H1 (cell line): ENCODE results near the gene RNF215. TPM values are rescaled to one million over a fixed set of nuclear protein-coding genes. Genes with fewer than 3 reads are reported as not detected.

Source experiments
- CTCF ChIA-PET: fragments of 300-600 bp; sonication (Branson Sonifier 250); formaldehyde crosslinking; loops from one replicate; lab custom pipeline; 2021; ENCODE audit not compliant: partially characterized antibody; lab: Charles Lee
- POLR2A ChIA-PET: fragments of 300-600 bp; sonication (Branson Sonifier 250); formaldehyde crosslinking; loops from one replicate; lab custom pipeline; 2021; ENCODE audit warnings: inconsistent platforms; ENCODE audit not compliant: partially characterized antibody; lab: Charles Lee
- DNase-seq, 2 experiments: peaks; one replicate each; pipeline versions ENCODE4 v3.0.0 to v3.0.0-alpha.2; 2010 to 2022; ENCODE audit warnings: low spot score in 2 of 2, low read depth in 1 of 2, mixed read lengths in 1 of 2
- FAIRE-seq: peaks from 2 replicates; lab custom pipeline; 2011; peaks lifted over from hg19 to GRCh38; lab: Jason Lieb, UNC
- H2AFZ ChIP-seq: 2 replicates; pipeline ENCODE4 v1.8.1; 2012; ENCODE audit warnings: low read length, inconsistent platforms
- H2AK5ac ChIP-seq: 2 replicates; pipeline ENCODE4 v1.6.1; 2013; ENCODE audit warnings: low read depth, low read length
- H2BK120ac ChIP-seq: replicated peaks from 2 replicates; pipeline ENCODE3; 2013; ENCODE audit warnings: low read depth, low read length, inconsistent platforms
- H2BK12ac ChIP-seq: 2 replicates; pipeline ENCODE4 v1.6.1; 2013; ENCODE audit warnings: low read depth, low read length
- H2BK15ac ChIP-seq: 2 replicates; pipeline ENCODE4 v1.6.1; 2013; ENCODE audit warnings: low read length
- H2BK20ac ChIP-seq: 2 replicates; pipeline ENCODE4 v1.6.1; 2013; ENCODE audit warnings: low read length
- H2BK5ac ChIP-seq: 2 replicates; pipeline ENCODE4 v1.6.1; 2013; ENCODE audit warnings: low read depth, low read length
- H3K14ac ChIP-seq: 2 replicates; pipeline ENCODE4 v1.6.1; 2013; ENCODE audit warnings: inconsistent platforms; ENCODE audit not compliant: insufficient read length
- H3K18ac ChIP-seq: 2 replicates; pipeline ENCODE4 v1.6.1; 2013; ENCODE audit warnings: low read length; ENCODE audit errors: extremely low read depth
- H3K23ac ChIP-seq: 2 replicates; pipeline ENCODE4 v1.6.1; 2013; ENCODE audit warnings: inconsistent platforms; ENCODE audit not compliant: insufficient read length
- H3K23me2 ChIP-seq: 2 replicates; pipeline ENCODE4 v1.6.1; 2013; ENCODE audit warnings: low read depth, low read length
- H3K27ac ChIP-seq: 2 replicates; pipeline ENCODE4 v1.6.1; 2011; ENCODE audit warnings: low read depth, low read length, inconsistent platforms
- H3K27me3 ChIP-seq, 4 experiments: replicated peaks in 1 of 4; 1 replicate in 1 of 4; 2 replicates in 3 of 4; pipeline versions ENCODE4 v1.6.1 to v1.8.1; 2011 to 2013; ENCODE audit warnings: low read length in 3 of 4, mild to moderate bottlenecking in 3 of 4, inconsistent platforms in 2 of 4, mixed read lengths in 2 of 4, moderate library complexity in 1 of 4; ENCODE audit not compliant: control insufficient read depth in 3 of 4, insufficient read depth in 3 of 4; ENCODE audit errors: extremely low read depth in 1 of 4
- H3K36me3 ChIP-seq, 4 experiments: 2 replicates each; pipeline versions ENCODE4 v1.6.1 to v1.8.1; 2011 to 2013; ENCODE audit warnings: mild to moderate bottlenecking in 4 of 4, low read length in 3 of 4, moderate library complexity in 2 of 4, control low read depth in 1 of 4, inconsistent platforms in 1 of 4; ENCODE audit not compliant: insufficient read depth in 4 of 4, control insufficient read depth in 2 of 4
- H3K4ac ChIP-seq: replicated peaks from 2 replicates; pipeline ENCODE3; 2013; ENCODE audit warnings: low read length, low read depth, mixed read lengths, inconsistent platforms; ENCODE audit not compliant: insufficient read length
- H3K4me1 ChIP-seq, 4 experiments: replicated peaks in 1 of 4; 1 replicate in 1 of 4; 2 replicates in 3 of 4; pipeline versions ENCODE4 v1.6.1 to v1.8.1; 2011 to 2013; ENCODE audit warnings: low read length in 3 of 4, inconsistent platforms in 2 of 4, mixed read lengths in 1 of 4; ENCODE audit not compliant: insufficient read depth in 4 of 4, control insufficient read depth in 3 of 4
- H3K4me2 ChIP-seq, 2 experiments: 2 replicates each; pipeline versions ENCODE4 v1.6.1 to v1.8.1; 2011 to 2013; ENCODE audit warnings: low read depth in 2 of 2, low read length in 2 of 2, control low read depth in 1 of 2, inconsistent platforms in 1 of 2, mild to moderate bottlenecking in 1 of 2; ENCODE audit not compliant: insufficient read depth in 1 of 2
- H3K4me3 ChIP-seq, 4 experiments: fragments of 200-600, 300-600 bp in 1 of 4; sonication (generic), shearing (Covaris generic), sonication (Bioruptor Twin) in 1 of 4; 2 replicates each; pipeline versions ENCODE4 v1.5.1 to v1.8.1; 2011 to 2016; ENCODE audit warnings: low read length in 4 of 4, low read depth in 3 of 4, control low read depth in 2 of 4, inconsistent platforms in 2 of 4, mild to moderate bottlenecking in 2 of 4, mixed read lengths in 1 of 4, moderate library complexity in 1 of 4; ENCODE audit not compliant: insufficient read depth in 2 of 4; ENCODE audit errors: extremely low read depth in 1 of 4
- H3K56ac ChIP-seq: replicated peaks from 2 replicates; pipeline ENCODE3; 2013; ENCODE audit warnings: low read depth, mild to moderate bottlenecking, mixed read lengths, low read length, inconsistent platforms; ENCODE audit not compliant: insufficient read length
- H3K79me1 ChIP-seq: 2 replicates; pipeline ENCODE4 v1.6.1; 2013; ENCODE audit warnings: low read depth, low read length, control low read depth
- H3K79me2 ChIP-seq, 2 experiments: 2 replicates each; pipeline versions ENCODE4 v1.6.1 to v1.8.1; 2012 to 2013; ENCODE audit warnings: low read length in 2 of 2, mild to moderate bottlenecking in 2 of 2, inconsistent platforms in 1 of 2; ENCODE audit not compliant: insufficient read depth in 2 of 2, control insufficient read depth in 1 of 2
- H3K9ac ChIP-seq, 4 experiments: replicated peaks in 1 of 4; 1 replicate in 1 of 4; 2 replicates in 3 of 4; pipeline versions ENCODE4 v1.6.1 to v1.8.1; 2011 to 2013; ENCODE audit warnings: low read depth in 3 of 4, low read length in 3 of 4, control low read depth in 2 of 4, mild to moderate bottlenecking in 2 of 4, moderate library complexity in 2 of 4, inconsistent platforms in 1 of 4; ENCODE audit errors: extremely low read depth in 1 of 4
- H3K9me3 ChIP-seq, 2 experiments: 2 replicates each; pipeline versions ENCODE4 v1.6.1 to v1.8.1; 2012 to 2013; ENCODE audit warnings: mild to moderate bottlenecking in 2 of 2, moderate library complexity in 2 of 2, control low read depth in 1 of 2, inconsistent platforms in 1 of 2, low read depth in 1 of 2, low read length in 1 of 2, mixed read lengths in 1 of 2; ENCODE audit not compliant: insufficient read depth in 2 of 2
- H4K20me1 ChIP-seq, 2 experiments: replicated peaks in 1 of 2; 2 replicates each; pipeline versions ENCODE3 to v1.8.1; 2011 to 2013; ENCODE audit warnings: inconsistent platforms in 2 of 2, low read length in 2 of 2, mild to moderate bottlenecking in 1 of 2; ENCODE audit not compliant: insufficient read depth in 2 of 2, control insufficient read depth in 1 of 2
- H4K5ac ChIP-seq: 2 replicates; pipeline ENCODE4 v1.6.1; 2013; ENCODE audit warnings: low read length, low read depth, mixed read lengths, inconsistent platforms; ENCODE audit not compliant: insufficient read length
- H4K8ac ChIP-seq: 2 replicates; pipeline ENCODE4 v1.8.0; 2013; ENCODE audit warnings: mild to moderate bottlenecking, moderate library complexity, low read length, inconsistent platforms; ENCODE audit not compliant: insufficient read depth; ENCODE audit errors: extremely low read depth
- H4K91ac ChIP-seq: replicated peaks from 2 replicates; pipeline ENCODE3; 2013; ENCODE audit warnings: low read length, mixed read lengths, inconsistent platforms; ENCODE audit not compliant: insufficient read length
- BACH1 ChIP-seq: IDR thresholded peaks from 2 replicates; pipeline ENCODE4 v1.6.1; 2012; ENCODE audit warnings: low read length, improper control_type of control experiment
- BCL11A ChIP-seq, 2 experiments: IDR thresholded peaks; one replicate each; pipeline ENCODE4 v1.6.1; 2011; ENCODE audit warnings: low read depth in 2 of 2, low read length in 2 of 2, mild to moderate bottlenecking in 2 of 2
- CBX5 ChIP-seq: fragments of 300-800, 300-1000 bp; sonication (generic); IDR thresholded peaks from 2 replicates; pipeline ENCODE4 v1.7.1; 2016; ENCODE audit warnings: antibody characterized with exemption, low read length, low read depth
- CREB1 ChIP-seq: IDR thresholded peaks from 2 replicates; pipeline ENCODE4 v1.6.1; 2012; ENCODE audit warnings: inconsistent platforms
- CTCF ChIP-seq, 3 experiments: IDR thresholded peaks; 1 replicate in 2 of 3; 2 replicates in 1 of 3; pipeline versions ENCODE4 v1.5.1 to v1.6.1; 2011; ENCODE audit warnings: low read length in 3 of 3, mild to moderate bottlenecking in 3 of 3, inconsistent platforms in 2 of 3, low read depth in 1 of 3, moderate library complexity in 1 of 3; ENCODE audit not compliant: insufficient read depth in 1 of 3; ENCODE audit errors: control extremely low read depth in 1 of 3
- JUND ChIP-seq: IDR thresholded peaks from 2 replicates; pipeline ENCODE4 v1.6.1; 2011; ENCODE audit warnings: mild to moderate bottlenecking, improper control_type of control experiment, low read length
- RBBP5 ChIP-seq: IDR thresholded peaks from 2 replicates; pipeline ENCODE4 v1.7.1; 2012; ENCODE audit warnings: low read depth, mild to moderate bottlenecking, inconsistent platforms, low read length, moderate library complexity, borderline replicate concordance
- RXRA ChIP-seq: IDR thresholded peaks from 2 replicates; pipeline ENCODE4 v1.6.1; 2011; ENCODE audit warnings: low read depth, mild to moderate bottlenecking, low read length, moderate library complexity; ENCODE audit not compliant: insufficient read depth
- SP1 ChIP-seq: IDR thresholded peaks from 2 replicates; pipeline ENCODE4 v1.6.1; 2011; ENCODE audit warnings: low read depth, low read length
- TAF1 ChIP-seq: IDR thresholded peaks from 2 replicates; pipeline ENCODE4 v1.6.1; 2011; ENCODE audit warnings: mild to moderate bottlenecking, low read depth, low read length
- WGBS, 2 experiments: shearing (Covaris generic) in 1 of 2; methylation state at CpG; one replicate each; pipeline versions ENCODE4 v1.1.6 to v1.1.7; 2013 to 2015; ENCODE audit warnings: low lambda C conversion rate in 2 of 2, mixed read lengths in 2 of 2, inconsistent platforms in 1 of 2, low coverage in 1 of 2, missing lambda C conversion rate in 1 of 2; ENCODE audit not compliant: insufficient replicate concordance in 2 of 2, insufficient coverage in 1 of 2, insufficient read length in 1 of 2; ENCODE audit errors: extremely low coverage in 1 of 2, missing lambda C conversion rate in 1 of 2; 5-methylcytosine and 5-hydroxymethylcytosine counted together
- polyA plus RNA-seq, 7 experiments: library from polyadenylated mRNA; depleted of rRNA in 3 of 7; stranded (reverse) in 5 of 7; unstranded in 2 of 7; fragments of >200 nt in 5 of 7; fragments of 200-250 nt in 2 of 7; gene quantifications; 1 replicate in 5 of 7; 2 replicates in 1 of 7; 4 replicates in 1 of 7; pipeline versions ENCODE4 v1.2.1 to v1.2.3, GENCODE V29; 2011 to 2013; ENCODE audit warnings: missing spikeins in 2 of 7, mixed read lengths in 2 of 7
- total RNA-seq: library from RNA; stranded (reverse); fragmentation: NEBNext Ultra II Directional; extraction: Animal tissue kit (Norgen Biotek cat#: 25700); gene quantifications from 2 replicates; pipeline ENCODE4 v1.2.1, GENCODE V29; 2021

RNF215 gene
- total and polyA plus RNA-seq, 2 of the 8 experiments (the other 6 are each of a cell fraction or from before 2014, with no cell fraction given): 13.1 to 19.0 TPM

DNA sequence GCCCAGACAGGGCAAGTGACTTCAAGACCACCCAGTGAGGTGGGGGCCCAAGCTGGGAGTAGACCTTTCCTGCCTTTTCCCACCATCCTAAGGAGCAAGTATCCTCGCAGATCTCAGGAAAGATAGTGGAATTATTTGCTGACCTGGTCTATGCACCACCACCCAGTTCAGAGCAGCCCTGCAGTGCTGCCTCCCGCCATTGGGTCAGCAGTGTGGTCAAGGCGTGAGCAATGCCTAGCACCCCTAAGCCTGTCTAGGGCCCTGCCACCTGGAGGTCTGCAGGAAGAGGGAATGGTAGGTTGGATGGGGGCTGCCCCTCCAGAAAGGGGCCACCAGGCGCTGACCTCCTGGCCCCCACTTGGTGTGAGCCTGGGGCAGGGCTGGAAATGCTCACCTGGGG, 44.9 kb upstream of the RNF215 start:
- H3K4me1 ChIP-seq: peaks cover 0 to 10% (median 3%) of the 10 kb centered on the region in 4 experiments; a peak in 4 of 7 replicates
- H2BK12ac ChIP-seq: 0 out of 2 replicates have a peak overlapping the region, but pooled peaks have one; percentile 9
- ChIA-PET POLR2A (interaction anchor here (1.9 kb wide), 1 partner anchor 9 kb away, joined by 6 read pairs; no protein-coding TSS in a partner anchor), CTCF (interaction anchor here (0.7 to 12.0 kb wide), 6 partner anchors 8 to 75 kb away, joined by 3 to 164 read pairs (median 5); partner anchors contain the start of genes CCDC157, RNF215, SEC14L2 and SF3A1)
- no peaks in the 10 kb centered on the region; the same call in 1 of the 2 replicates for H3K23me2 ChIP-seq
- H3K56ac ChIP-seq: no peak overlapping the region
- H2BK120ac ChIP-seq: no peak overlapping the region
- DNase-seq (no peak), FAIRE-seq (no peak)
- peaks cover 2 to 10% (median 7%) of the 10 kb centered on the region in 4 experiments; a peak in 6 of 8 replicates for H3K36me3 ChIP-seq
- H2AFZ ChIP-seq: no peak overlapping the region
- 0 out of 4 replicates have a peak, but pooled peaks cover 0 to 2% of the 10 kb centered on the region in 2 experiments for H3K79me2 ChIP-seq
- H4K8ac ChIP-seq: no peak overlapping the region; the same call in 1 of the 2 replicates
- no peak overlapping the region for H2BK15ac ChIP-seq
- H3K27me3 ChIP-seq: no peaks in the 10 kb centered on the region
- H4K91ac ChIP-seq: no peak overlapping the region
- no peak overlapping the region for H3K27ac ChIP-seq
- TF ChIP-seq BACH1: no peak
- no peak for TF ChIP-seq TAF1
- no peak for TF ChIP-seq CREB1
- no peak for TF ChIP-seq CTCF (IDR thresholded peaks at IDR 0.05; ENCODE audit: control extremely low read depth in 1 of 3, insufficient read depth in 1 of 3, low read depth in 1 of 3, low read length in 3 of 3)
- TF ChIP-seq JUND: no peak
- TF ChIP-seq RBBP5: no peak
- TF ChIP-seq RXRA: no peak
- TF ChIP-seq BCL11A (IDR thresholded peaks at IDR 0.05; ENCODE audit: low read depth in 2 of 2, low read length in 2 of 2): no peak
- no peak for TF ChIP-seq CBX5
- no peak for TF ChIP-seq SP1
- no peak overlapping the region for H2BK5ac ChIP-seq
- no peaks in the 10 kb centered on the region; the same call in 1 of the 2 replicates for H3K79me1 ChIP-seq
- 0 out of 2 replicates have a peak overlapping the region, but pooled peaks have one; percentile 48 for H2BK20ac ChIP-seq
- H3K18ac ChIP-seq: no peak overlapping the region
- no peak overlapping the region for H2AK5ac ChIP-seq
- H3K4ac ChIP-seq: no peak overlapping the region
- H3K23ac ChIP-seq: no peak overlapping the region
- H3K9ac ChIP-seq: no peak overlapping the region
- H4K5ac ChIP-seq: no peak overlapping the region
- H4K20me1 ChIP-seq: peaks cover 0 to 18% of the 10 kb centered on the region in 2 experiments
- WGBS, 2 experiments: 74% methylated on average over 4 of the region's 4 CpGs; no CpG with 5 or more reads in 1 of the 2 experiments
- H3K4me2 ChIP-seq: no peak overlapping the region
- H3K14ac ChIP-seq: no peak overlapping the region
- no peaks in the 10 kb centered on the region for H3K9me3 ChIP-seq
- H3K4me3 ChIP-seq: no peak overlapping the region
